HCT116 (cell line): ENCODE data around the gene GMEB2. TPM values are rescaled to one million over a fixed set of nuclear protein-coding genes. Genes with fewer than 3 reads are reported as not detected.
"Not testable (repeated sequence)": the region's sequence is repeated elsewhere in the genome, so short reads cannot be mapped to it uniquely, and the experiment has no call there.

Experiments used
- ATAC-seq: fragments of 200-7000 bp; cut with Tn5 transposase; 2 replicates; pipeline ENCODE4 v1.9.1; 2020; ENCODE audit warnings: mild to moderate bottlenecking, moderate library complexity
- BruUV-seq: library from RNA; stranded (reverse); fragments of 400-500 nt; replicated peaks from 2 replicates; lab custom pipeline; 2021; lab: Mats Ljungman, UMichigan
- CTCF ChIA-PET: fragments of 300-600 bp; sonication (Branson Sonifier 250); formaldehyde crosslinking; loops from one replicate; lab custom pipeline; 2021; ENCODE audit warnings: antibody characterized with exemption; lab: Charles Lee
- POLR2A ChIA-PET: fragments of 300-600, 350-600 bp; sonication (Branson Sonifier 250); formaldehyde crosslinking; loops from one replicate; lab custom pipeline; 2021; ENCODE audit warnings: antibody characterized with exemption; lab: Charles Lee
- RAD21 ChIA-PET, 2 experiments: fragments of 300-600 bp; sonication (Branson Sonifier 250); formaldehyde crosslinking; loops; one replicate each; lab custom pipeline; 2023; ENCODE audit warnings: low total read pairs in 2 of 2; ENCODE audit not compliant: uncharacterized antibody in 2 of 2, unreplicated experiment in 2 of 2, low non-redundant PET in 1 of 2; lab: Charles Lee
- DNase-seq: peaks from one replicate; pipeline ENCODE4 v3.0.0-alpha.2; 2010; ENCODE audit warnings: low read depth, low spot score
- H2AFZ ChIP-seq: fragments of 200-600 bp; shearing (Covaris generic), sonication (generic); 2 replicates; pipeline ENCODE4 v1.6.1; 2017; ENCODE audit warnings: low read depth, mixed run types, mixed read lengths, antibody characterized with exemption, low read length; ENCODE audit not compliant: poor library complexity, severe bottlenecking
- H3K27ac ChIP-seq: 2 replicates; pipeline ENCODE4 v1.5.1; 2012; ENCODE audit warnings: low read depth, low read length
- H3K27me3 ChIP-seq: fragments of 200-600 bp; sonication (generic); 2 replicates; pipeline ENCODE4 v1.6.1; 2016; ENCODE audit warnings: mixed run types, low read length, mixed read lengths; ENCODE audit not compliant: insufficient read depth
- H3K36me3 ChIP-seq, 2 experiments: fragments of 200-500 bp in 1 of 2; fragments of 200-600 bp in 1 of 2; sonication (Bioruptor generic) in 1 of 2; sonication (generic) in 1 of 2; 2 replicates each; pipeline versions ENCODE4 v1.5.1 to v1.6.1; 2014 to 2016; ENCODE audit warnings: low read length in 2 of 2, inconsistent platforms in 1 of 2, mixed read lengths in 1 of 2, mixed run types in 1 of 2; ENCODE audit not compliant: insufficient read depth in 2 of 2, control insufficient read depth in 1 of 2
- H3K4me1 ChIP-seq, 2 experiments: fragments of 200-600 bp in 1 of 2; sonication (generic) in 1 of 2; 2 replicates each; pipeline versions ENCODE4 v1.5.1 to v1.6.1; 2012 to 2017; ENCODE audit warnings: low read length in 2 of 2, inconsistent platforms in 1 of 2, mild to moderate bottlenecking in 1 of 2, mixed read lengths in 1 of 2, mixed run types in 1 of 2, moderate library complexity in 1 of 2; ENCODE audit not compliant: insufficient read depth in 2 of 2, control insufficient read depth in 1 of 2
- H3K4me2 ChIP-seq: fragments of 200-600 bp; sonication (generic); 2 replicates; pipeline ENCODE4 v1.6.1; 2017; ENCODE audit warnings: mixed run types, low read length, mixed read lengths
- H3K4me3 ChIP-seq, 2 experiments: fragments of 200-600 bp in 1 of 2; sonication (generic) in 1 of 2; replicated peaks in 1 of 2; 2 replicates each; pipeline ENCODE4 v1.5.1; 2011 to 2016; ENCODE audit warnings: low read length in 2 of 2, control low read depth in 1 of 2, low read depth in 1 of 2, mild to moderate bottlenecking in 1 of 2, mixed read lengths in 1 of 2, mixed run types in 1 of 2
- H3K79me2 ChIP-seq: fragments of 200-600 bp; sonication (generic); 2 replicates; pipeline ENCODE4 v1.6.1; 2017; ENCODE audit warnings: mild to moderate bottlenecking, mixed run types, low read length, moderate library complexity, mixed read lengths; ENCODE audit not compliant: insufficient read depth
- H3K9ac ChIP-seq: fragments of 200-600 bp; sonication (generic); 2 replicates; pipeline ENCODE4 v1.6.1; 2016; ENCODE audit warnings: low read length, mixed read lengths
- H3K9me2 ChIP-seq: fragments of 200-600 bp; sonication (generic), shearing (Covaris generic); 2 replicates; pipeline ENCODE4 v1.6.1; 2017; ENCODE audit warnings: mixed run types, mild to moderate bottlenecking, moderate library complexity; ENCODE audit not compliant: insufficient read depth
- H3K9me3 ChIP-seq, 2 experiments: fragments of 200-500 bp in 1 of 2; fragments of 200-600 bp in 1 of 2; sonication (Bioruptor generic) in 1 of 2; sonication (generic) in 1 of 2; 2 replicates each; pipeline ENCODE4 v1.6.1; 2014 to 2017; ENCODE audit warnings: low read length in 2 of 2, mixed read lengths in 2 of 2, inconsistent platforms in 1 of 2, low read depth in 1 of 2, mild to moderate bottlenecking in 1 of 2, mixed run types in 1 of 2, moderate library complexity in 1 of 2; ENCODE audit not compliant: control insufficient read depth in 1 of 2, insufficient read depth in 1 of 2
- H4K20me1 ChIP-seq: fragments of 200-600 bp; sonication (generic), shearing (Covaris generic); 2 replicates; pipeline ENCODE4 v1.6.1; 2017; ENCODE audit warnings: mixed run types, mild to moderate bottlenecking, moderate library complexity; ENCODE audit not compliant: insufficient read depth
- CEBPB ChIP-seq: IDR thresholded peaks from 2 replicates; pipeline ENCODE4 v1.6.1; 2012; ENCODE audit warnings: low read depth
- JUND ChIP-seq: IDR thresholded peaks from 2 replicates; pipeline ENCODE4 v1.6.1; 2012
- POLR2A ChIP-seq: IDR thresholded peaks from 2 replicates; pipeline ENCODE4 v1.7.0; 2011; ENCODE audit warnings: borderline replicate concordance; ENCODE audit not compliant: insufficient read depth, insufficient read length; ENCODE audit errors: extremely low read depth
- SP1 ChIP-seq: IDR thresholded peaks from 2 replicates; pipeline ENCODE4 v1.6.1; 2012; ENCODE audit warnings: low read depth
- TCF7L2 ChIP-seq: IDR thresholded peaks from 2 replicates; pipeline ENCODE4 v1.7.0; 2011; ENCODE audit warnings: borderline replicate concordance, inconsistent platforms; ENCODE audit not compliant: insufficient read depth, insufficient read length; ENCODE audit errors: extremely low read depth
- ZNF274 ChIP-seq: fragments of 200-500 bp; sonication (Bioruptor generic); IDR thresholded peaks from 2 replicates; pipeline ENCODE4 v1.6.1; 2014; ENCODE audit warnings: mild to moderate bottlenecking, low read depth, low read length, inconsistent platforms
- intact Hi-C: fragments of 100-400 bp; cut with micrococcal nuclease; formaldehyde crosslinking; loops from 2 replicates; pipeline ENCODE4 v1.10.0; 2022
- total RNA-seq: library from RNA; stranded (reverse); gene quantifications from one replicate; pipeline ENCODE4 v1.2.1, GENCODE V29; 2021; ENCODE audit not compliant: unreplicated experiment

Gene GMEB2
- total RNA-seq, 1 experiment from 2014 or later = 13.9 TPM

GRCh38 chr20:63602321-63602720 lies 24.6 kb downstream of the GMEB2 start:
- no peaks in the 10 kb centered on the region for H3K9me3 ChIP-seq
- no peak overlapping the region for H3K27ac ChIP-seq
- H3K36me3 ChIP-seq = peaks cover 2 to 14% of the 10 kb centered on the region in 2 experiments; a peak in 2 of 4 replicates
- no peak for TF ChIP-seq CEBPB
- TF ChIP-seq JUND = no peak
- TF ChIP-seq SP1 = no peak
- TF ChIP-seq TCF7L2 = no peak
- no peak for TF ChIP-seq POLR2A
- no peak for TF ChIP-seq ZNF274
- DNase-seq (no peak), ATAC-seq (no peak)
- peaks cover 3% of the 10 kb centered on the region; the same call in 1 of the 2 replicates for H3K79me2 ChIP-seq
- peaks cover 8 to 19% of the 10 kb centered on the region in 2 experiments; a peak in 3 of 4 replicates for H3K4me1 ChIP-seq
- H3K4me2 ChIP-seq = no peak overlapping the region
- no TSS peak for BruUV-seq
- H4K20me1 ChIP-seq = no peaks in the 10 kb centered on the region
- no peak overlapping the region for H3K9ac ChIP-seq
- CTCF ChIA-PET = no interaction called here
- no peak overlapping the region for H2AFZ ChIP-seq
- POLR2A ChIA-PET = no interaction called here
- no peaks in the 10 kb centered on the region for H3K27me3 ChIP-seq
- RAD21 ChIA-PET = no interaction called here
- H3K4me3 ChIP-seq = no peak overlapping the region
- no peaks in the 10 kb centered on the region for H3K9me2 ChIP-seq
- intact Hi-C loops = no loop called here

- BruUV-seq, H3K9ac ChIP-seq, H3K4me2 ChIP-seq, CTCF ChIA-PET, intact Hi-C loops, POLR2A ChIA-PET, H3K27ac ChIP-seq, H3K4me3 ChIP-seq, H4K20me1 ChIP-seq, DNase-seq, H2AFZ ChIP-seq, H3K9me3 ChIP-seq, H3K9me2 ChIP-seq, ATAC-seq, RAD21 ChIA-PET, H3K79me2 ChIP-seq, H3K27me3 ChIP-seq: not testable (repeated sequence)
- Histone ChIP-seq H3K4me1 (peaks cover 8 to 19% of the 10 kb centered on the region in 2 experiments; a peak in 3 of 4 replicates), H3K36me3 (peaks cover 2 to 14% of the 10 kb centered on the region in 2 experiments; a peak in 2 of 4 replicates)
Measured at GRCh38 chr20:63601679-63602078, 25.2 kb downstream of the GMEB2 start.
